Left lung (tissue), 10 donors: Measurements from ENCODE around the gene MMP2. TPM values are rescaled to one million over a fixed set of nuclear protein-coding genes. Genes with fewer than 3 reads are reported as not detected.
A peak's percentile ranks its signal among the peaks of the same experiment; 100 is the strongest.

Experiments
- ATAC-seq: fragments of 200-7000 bp; cut with Tn5 transposase; one replicate; pipeline ENCODE4 v1.9.1; 2020; ENCODE audit warnings: moderate library complexity
- DNase-seq, 4 donors: peaks; one replicate each; pipeline ENCODE4 v3.0.0-alpha.2; 2013 to 2020
- H3K27ac ChIP-seq, 2 donors: fragments of 200-600 bp; sonication (generic) in 1 of 2; one replicate each; pipeline versions ENCODE4 v1.5.0 to v1.8.0; 2020 to 2021
- H3K27me3 ChIP-seq, 2 donors: fragments of 200-600 bp; sonication (generic) in 1 of 2; one replicate each; pipeline versions ENCODE4 v1.5.0 to v1.8.0; 2020 to 2021
- H3K36me3 ChIP-seq, 2 donors: fragments of 200-600 bp; sonication (generic) in 1 of 2; one replicate each; pipeline versions ENCODE4 v1.5.0 to v1.8.0; 2020 to 2021
- H3K4me1 ChIP-seq, 2 donors: fragments of 200-600 bp; one replicate each; pipeline ENCODE4 v1.8.0; 2021
- H3K4me3 ChIP-seq, 2 donors: fragments of 200-600 bp; sonication (generic) in 1 of 2; one replicate each; pipeline versions ENCODE4 v1.5.0 to v1.8.0; 2020 to 2021; ENCODE audit warnings: mild to moderate bottlenecking in 1 of 2
- H3K9me3 ChIP-seq, 2 donors: fragments of 200-600 bp; sonication (generic) in 1 of 2; one replicate each; pipeline versions ENCODE4 v1.5.0 to v1.8.0; 2020 to 2021
- CTCF ChIP-seq, 2 donors: fragments of 200-600 bp; sonication (generic) in 1 of 2; IDR thresholded peaks; one replicate each; pipeline versions ENCODE4 v1.5.0 to v1.8.0; 2021; ENCODE audit warnings: antibody characterized with exemption in 2 of 2
- intact Hi-C, 2 donors: fragments of 100-400 bp; cut with DNase I; formaldehyde crosslinking; loops; one replicate each; pipeline versions ENCODE4 v1.11.2 to v1.14.2; 2022
- polyA plus RNA-seq, 6 donors: library from polyadenylated mRNA; unstranded; fragments of 120-200 nt; gene quantifications; one replicate each; pipeline ENCODE4 v1.2.1, GENCODE V29; 2013; ENCODE audit not compliant: insufficient read length in 6 of 6
- total RNA-seq, 2 donors: library from RNA; stranded (reverse); fragmentation: NEBNext Ultra II Directional; extraction: Animal tissue kit (Norgen Biotek cat#: 25700); gene quantifications; one replicate each; pipeline ENCODE4 v1.2.1, GENCODE V29; 2021
- donor health status: DM: no; HTN: yes; CAD: no.
- donor health status: DM: no; HTN: no; CAD: no.

Gene MMP2
- total and polyA plus RNA-seq, 8 donors = 300 to 677 (median 603) TPM

- Histone ChIP-seq H3K4me3 (peak overlapping the region in 1 of 2 donors; percentile 57), H3K9me3 (peaks cover 0 to 8% of the 10 kb centered on the region in 2 donors), H3K27me3 (peaks cover 0 to 11% of the 10 kb centered on the region in 2 donors), H3K4me1 (peaks cover 0 to 18% of the 10 kb centered on the region in 2 donors), H3K27ac (peak overlapping the region in 1 of 2 donors; percentile 93), H3K36me3 (no peaks in the 10 kb centered on the region)
- no peak for DNase-seq
- ATAC-seq = no peak
- intact Hi-C loops = no loop called here
- TF ChIP-seq CTCF (IDR thresholded peaks at IDR 0.05) = no peak
These were observed 31.3 kb downstream of the MMP2 start for GRCh38 chr16:55510185-55510805.

- Histone ChIP-seq H3K27me3 (peaks cover 0 to 8% of the 10 kb centered on the region in 2 donors), H3K4me3 (no peak overlapping the region), H3K9me3 (peaks cover 0 to 8% of the 10 kb centered on the region in 2 donors), H3K27ac (no peak overlapping the region), H3K36me3 (no peaks in the 10 kb centered on the region), H3K4me1 (peaks cover 0 to 14% of the 10 kb centered on the region in 2 donors)
- DNase-seq = no peak
- TF ChIP-seq CTCF (IDR thresholded peaks at IDR 0.05) = no peak
- intact Hi-C loops = no loop called here
- ATAC-seq = no peak
These were observed 33.9 kb downstream of the MMP2 start for GRCh38 chr16:55512941-55513340.

DNA sequence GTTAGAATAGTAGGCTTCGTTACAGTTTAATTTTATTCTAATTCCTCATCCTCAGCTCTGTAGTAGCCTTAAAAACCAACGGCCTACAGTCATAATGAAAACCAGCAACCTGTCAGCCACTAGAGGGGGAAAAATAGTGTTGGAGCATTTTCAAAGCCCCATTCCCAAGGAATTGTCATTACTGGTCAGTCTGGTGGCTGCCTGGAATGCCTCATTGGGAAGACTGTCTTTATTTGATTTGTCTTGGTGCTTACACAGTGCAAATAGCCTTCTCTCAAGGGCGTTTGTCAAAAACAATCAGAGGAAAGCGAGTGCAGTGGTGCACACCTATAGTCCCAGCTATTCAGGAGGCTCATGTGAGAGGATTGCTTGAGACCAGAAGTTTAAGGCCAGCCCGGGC is 34.6 kb downstream of the MMP2 start:
- DNase-seq (no peak), ATAC-seq (no peak)
- Histone ChIP-seq H3K27ac (no peak overlapping the region), H3K4me1 (peaks cover 0 to 11% of the 10 kb centered on the region in 2 donors), H3K36me3 (no peaks in the 10 kb centered on the region), H3K4me3 (no peak overlapping the region), H3K9me3 (peaks cover 0 to 8% of the 10 kb centered on the region in 2 donors), H3K27me3 (peaks cover 0 to 5% of the 10 kb centered on the region in 2 donors)
- intact Hi-C loops = no loop called here
- no peak for TF ChIP-seq CTCF (IDR thresholded peaks at IDR 0.05)

DNA sequence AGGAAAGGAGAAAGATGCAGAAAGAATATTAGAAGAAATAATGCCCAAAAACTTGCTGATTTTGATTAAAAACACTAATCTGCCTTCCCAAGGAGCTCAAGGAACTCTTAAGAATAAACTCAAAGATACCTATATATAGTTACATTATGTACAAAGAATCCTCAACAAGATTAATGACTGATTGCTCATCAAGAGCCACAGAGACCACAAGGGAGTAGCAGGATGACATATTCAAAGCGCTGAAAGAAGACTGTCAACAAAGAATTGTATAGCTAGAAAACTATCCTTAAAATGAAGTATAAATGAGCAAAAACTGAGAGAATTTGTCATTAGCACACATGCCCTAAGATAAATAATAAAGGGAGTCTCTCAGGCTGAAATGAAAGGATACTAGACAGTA is 36.1 kb downstream of the MMP2 start:
- ATAC-seq = no peak
- intact Hi-C loops = no loop called here
- H3K27me3 ChIP-seq = no peaks in the 10 kb centered on the region
- no peaks in the 10 kb centered on the region for H3K36me3 ChIP-seq
- H3K4me3 ChIP-seq = no peak overlapping the region
- H3K4me1 ChIP-seq = peaks cover 0 to 8% of the 10 kb centered on the region in 2 donors
- H3K27ac ChIP-seq = no peak overlapping the region
- TF ChIP-seq CTCF (IDR thresholded peaks at IDR 0.05) = no peak
- DNase-seq = no peak
- H3K9me3 ChIP-seq = peaks cover 0 to 8% of the 10 kb centered on the region in 2 donors

- Histone ChIP-seq H3K4me1 (no peaks in the 10 kb centered on the region), H3K27me3 (no peaks in the 10 kb centered on the region), H3K27ac (no peak overlapping the region), H3K9me3 (peaks cover 0 to 8% of the 10 kb centered on the region in 2 donors), H3K36me3 (no peaks in the 10 kb centered on the region), H3K4me3 (no peak overlapping the region)
- DNase-seq (no peak), ATAC-seq (no peak)
- intact Hi-C loops = no loop called here
- TF ChIP-seq CTCF (IDR thresholded peaks at IDR 0.05) = no peak
These were observed 42.8 kb downstream of the MMP2 start for GRCh38 chr16:55521792-55522191.
